ENCODE data around the gene CCL26.
"Not testable (repeated sequence)": the region's sequence is repeated elsewhere in the genome, so short reads cannot be mapped to it uniquely, and the experiment has no call there.

CCL26 gene

DNA sequence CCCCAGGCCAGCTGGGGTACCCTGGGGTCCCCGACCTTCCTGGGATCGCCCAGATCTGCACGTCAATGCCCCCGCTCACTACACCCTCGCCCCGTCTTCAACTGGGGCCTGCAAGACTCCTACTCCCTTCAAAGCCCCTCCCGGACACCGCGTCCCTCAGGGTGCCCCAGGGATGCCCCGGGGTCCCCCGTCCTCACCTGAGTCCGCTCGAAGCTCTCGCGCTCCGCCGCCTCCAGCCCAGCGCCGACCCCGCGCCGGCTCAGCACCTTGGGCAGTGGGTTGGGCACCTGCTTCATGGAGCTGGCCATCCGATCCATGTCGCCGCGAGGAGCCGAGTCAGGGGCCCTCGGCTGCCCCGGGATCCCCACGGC, 33.4 kb downstream of the CCL26 start, which contains the start of gene HIP1:
Gene HIP1 (minus strand): TSS at position 338 of the 371 bp plus-strand sequence. CDS start 21 bp downstream, at position 317.
- DNase-seq: no peak

DNA sequence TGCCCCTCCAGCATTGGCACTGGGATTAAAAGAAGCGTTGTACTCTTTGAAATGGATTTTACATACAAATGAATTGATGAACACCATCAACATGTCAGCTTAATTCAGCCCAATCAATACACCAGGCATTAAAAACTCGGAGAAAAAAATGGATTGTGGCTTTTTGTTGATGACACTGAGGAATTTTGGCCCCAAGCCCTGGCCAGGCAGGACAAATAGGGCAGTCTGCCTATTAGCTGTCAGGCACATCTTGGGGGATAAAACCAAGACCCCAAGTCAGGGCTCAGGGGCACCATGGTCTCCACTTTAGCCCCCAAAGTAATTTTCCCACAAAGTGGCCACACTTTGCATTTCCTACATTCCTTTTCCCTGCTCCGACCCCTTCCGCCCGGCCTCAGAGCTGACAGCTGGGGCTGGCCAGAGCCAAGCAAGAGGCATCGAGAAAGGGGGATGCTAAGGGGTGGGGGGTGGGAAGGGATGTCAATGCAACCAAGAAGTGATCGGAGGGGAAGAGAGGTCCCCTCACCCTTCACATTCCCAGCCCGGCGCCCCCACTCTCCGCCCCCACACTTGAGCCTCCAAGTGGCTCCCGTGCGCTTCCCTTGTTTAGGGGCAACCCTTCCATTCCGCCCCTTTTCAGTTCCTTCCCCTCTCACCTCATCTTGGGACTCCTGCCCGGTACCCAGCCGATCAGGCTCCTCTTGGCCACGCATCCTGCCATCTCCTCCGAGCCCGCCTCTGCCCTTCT, 34.0 kb downstream of the CCL26 start:
- DNase-seq: peak in 1 of 5 experiments; percentile 4

DNA sequence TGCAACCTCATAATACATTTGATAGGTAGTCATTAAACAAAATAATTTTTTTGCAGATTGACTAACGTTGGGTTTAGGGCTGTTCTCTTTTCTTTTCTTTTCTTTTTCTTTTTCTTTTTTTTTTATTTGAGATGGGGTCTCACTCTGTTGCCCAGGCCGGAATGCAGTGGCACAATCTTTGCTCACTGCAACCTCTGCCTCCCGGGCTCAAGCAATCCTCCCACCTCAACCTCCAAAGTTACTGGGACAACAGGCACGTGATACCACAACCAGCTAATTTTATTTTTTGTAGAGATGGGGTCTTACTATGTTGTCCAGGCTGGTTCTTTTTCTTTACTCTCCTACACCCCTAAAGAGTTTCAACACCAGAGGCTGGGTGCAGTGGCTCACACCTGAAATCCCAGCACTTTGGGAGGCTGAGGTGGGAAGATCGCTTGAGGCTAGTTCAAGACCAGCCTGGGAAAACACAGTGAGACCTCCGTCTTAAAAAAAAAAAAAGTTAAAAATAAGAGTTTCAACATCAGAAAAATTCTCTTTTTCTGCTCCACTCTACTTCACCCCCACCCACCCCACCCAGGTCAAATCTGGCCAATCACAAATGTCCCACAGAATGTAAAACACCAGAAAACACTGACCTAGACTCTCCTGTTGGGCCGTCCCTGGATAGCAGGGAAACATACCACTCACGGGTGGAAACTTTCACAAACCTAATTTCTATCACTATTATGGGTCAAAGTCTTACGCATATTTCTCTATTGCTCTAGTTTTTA, 36.2 kb downstream of the CCL26 start:
- DNase-seq: no peak

- no peak for DNase-seq
Observed at GRCh38 chr7:75734586-75735458, 37.2 kb downstream of the CCL26 start.

DNA sequence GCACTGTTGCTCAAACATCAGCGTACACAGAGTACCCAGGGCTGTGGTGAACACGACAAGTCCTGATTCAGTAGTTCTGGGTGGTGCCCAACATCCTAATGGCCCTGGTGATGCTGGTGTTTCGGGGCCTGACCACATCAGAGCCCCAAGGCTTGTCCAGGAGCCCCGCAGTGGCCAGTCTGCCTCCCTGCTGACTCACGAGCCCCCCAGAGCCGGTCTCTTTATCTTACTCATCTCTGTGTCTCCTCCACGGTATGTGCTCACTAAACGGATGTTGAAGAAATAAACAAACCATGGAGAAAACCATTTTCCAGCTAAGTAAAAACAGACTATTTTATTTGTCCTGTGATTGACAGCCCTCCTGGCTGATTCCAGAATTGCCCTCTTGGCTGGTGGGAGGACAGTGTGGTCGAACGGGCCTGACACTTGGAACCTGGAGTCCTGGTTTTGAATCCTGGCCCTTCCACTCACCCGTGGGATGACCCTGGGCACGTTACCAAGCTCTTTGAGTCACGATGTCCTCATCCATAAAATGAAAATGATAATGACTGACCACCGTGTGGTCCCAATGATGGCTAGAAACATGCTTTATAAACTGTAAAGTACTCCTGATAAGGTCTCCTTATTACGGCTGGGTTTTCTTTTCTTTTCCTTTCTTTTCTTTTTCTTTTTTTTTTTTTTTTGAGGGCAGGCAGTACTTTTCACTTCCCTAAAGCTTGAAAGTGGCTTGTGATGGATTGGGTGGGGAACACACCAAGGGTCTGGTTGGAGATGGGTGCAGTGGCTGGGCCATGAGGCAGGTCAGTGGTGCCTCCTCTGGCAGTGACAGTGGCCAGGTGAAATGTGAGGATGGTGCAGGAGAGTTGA, 39.0 kb downstream of the CCL26 start:
- DNase-seq: no peak

GRCh38 chr7:75732016-75732521, 39.9 kb downstream of the CCL26 start:
- no peak for DNase-seq

- DNase-seq: peak in 1 of 5 experiments; percentile 21
Observed at GRCh38 chr7:75729851-75730274, 42.1 kb downstream of the CCL26 start.

- DNase-seq: peak in 3 of 5 experiments; percentile 14 to 93 (median 89)
Observed at GRCh38 chr7:75727881-75728593, 44.0 kb downstream of the CCL26 start.

GRCh38 chr7:75727351-75727750, 44.7 kb downstream of the CCL26 start:
- not testable (repeated sequence) for DNase-seq

- DNase-seq: no peak
Observed at GRCh38 chr7:75725306-75725705, 46.7 kb downstream of the CCL26 start.

GRCh38 chr7:75723444-75723843, 48.6 kb downstream of the CCL26 start:
- no peak for DNase-seq

DNA sequence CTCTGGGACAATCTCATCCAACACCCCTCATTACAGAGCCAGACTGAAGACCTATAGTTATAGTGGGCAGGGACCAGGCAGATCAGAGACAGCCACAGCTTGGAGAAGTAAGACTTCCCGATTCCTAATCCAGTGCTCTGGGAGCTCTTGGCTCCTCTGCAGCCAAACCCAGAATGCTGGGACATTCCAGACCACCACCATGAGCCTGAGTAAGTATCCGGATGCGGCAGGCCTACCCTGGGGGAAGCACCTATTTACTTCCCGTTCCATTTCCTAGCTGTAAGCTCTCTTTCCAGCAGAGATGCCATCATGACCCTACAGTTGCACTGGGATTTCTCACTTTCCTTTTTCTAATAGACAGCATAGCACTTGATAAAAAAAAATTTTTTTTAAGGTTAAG, 49.6 kb downstream of the CCL26 start:
- no peak for DNase-seq

- not testable (repeated sequence) for DNase-seq
Observed at GRCh38 chr7:75721922-75722321, 50.1 kb downstream of the CCL26 start.

DNA sequence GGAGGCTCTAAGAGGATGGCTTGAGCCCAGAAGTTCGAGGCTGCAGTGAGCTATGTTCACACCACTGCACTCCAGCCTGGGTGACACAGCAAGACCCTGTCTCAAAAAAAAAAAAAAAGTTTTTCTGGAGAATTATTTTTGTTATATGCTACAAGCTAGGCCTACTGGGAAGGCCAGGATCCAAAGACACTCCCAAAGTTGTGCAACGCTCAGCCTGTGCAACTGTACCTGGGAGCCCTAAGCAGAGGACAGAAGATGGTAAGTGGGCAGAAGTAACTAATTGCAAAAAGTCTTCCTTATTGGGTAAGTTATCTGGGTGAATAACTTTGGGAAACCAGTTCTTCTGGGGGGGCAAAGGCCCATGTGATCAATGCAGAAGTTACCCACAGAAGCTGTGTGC, 50.6 kb downstream of the CCL26 start:
- no peak for DNase-seq

GRCh38 chr7:75719626-75720025, 52.4 kb downstream of the CCL26 start:
- no peak for DNase-seq
